GM15510 (cell line): ENCODE measurements around the gene PRPF6.

Experiments
- POLR2A ChIP-seq: IDR thresholded peaks from 3 replicates; pipeline ENCODE4 v1.6.1; 2011; ENCODE audit warnings: borderline replicate concordance; ENCODE audit not compliant: insufficient read length; ENCODE audit errors: extremely low read depth

PRPF6 gene

GRCh38 chr20:63974402-63975200, 6.3 kb upstream of the PRPF6 start:
- TF ChIP-seq POLR2A = no peak

DNA sequence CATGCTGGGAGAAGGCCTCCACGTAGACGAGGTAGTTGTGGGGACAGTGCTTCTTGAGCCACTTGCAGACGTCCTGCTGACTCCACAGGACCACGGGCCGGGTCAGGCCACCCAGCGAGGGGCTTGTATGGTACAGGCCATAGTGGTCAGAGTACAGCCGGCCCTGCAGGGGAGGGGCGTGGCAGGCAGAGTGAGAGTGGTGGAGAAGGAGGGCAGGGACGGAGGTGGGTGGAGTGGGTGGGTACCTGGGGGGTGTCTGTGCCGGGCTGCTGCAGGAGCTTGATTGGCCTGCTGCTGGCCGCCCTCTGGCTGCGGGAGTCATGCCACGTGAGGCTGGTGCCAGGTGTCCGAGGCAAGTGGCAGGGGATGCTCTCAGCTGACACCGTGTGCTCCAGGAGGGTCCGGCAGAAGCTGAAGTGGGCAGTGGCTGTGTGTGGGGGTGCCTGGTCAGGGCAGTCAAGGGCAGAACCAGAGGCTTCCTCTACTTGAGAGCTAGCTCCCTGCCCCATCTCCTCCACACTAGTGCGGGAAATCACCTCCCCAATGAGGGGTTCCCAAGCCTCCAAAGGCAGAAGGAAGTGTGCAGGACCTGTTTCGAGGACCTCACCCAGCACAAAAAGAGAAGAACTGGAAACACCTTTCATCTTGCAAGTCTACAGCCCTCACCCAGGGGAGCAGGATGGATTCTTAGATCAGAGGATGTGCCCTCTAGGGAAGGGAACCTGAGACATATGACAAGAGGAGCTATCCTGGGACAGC, 3.8 kb upstream of the PRPF6 start:
- TF ChIP-seq POLR2A = no peak

DNA sequence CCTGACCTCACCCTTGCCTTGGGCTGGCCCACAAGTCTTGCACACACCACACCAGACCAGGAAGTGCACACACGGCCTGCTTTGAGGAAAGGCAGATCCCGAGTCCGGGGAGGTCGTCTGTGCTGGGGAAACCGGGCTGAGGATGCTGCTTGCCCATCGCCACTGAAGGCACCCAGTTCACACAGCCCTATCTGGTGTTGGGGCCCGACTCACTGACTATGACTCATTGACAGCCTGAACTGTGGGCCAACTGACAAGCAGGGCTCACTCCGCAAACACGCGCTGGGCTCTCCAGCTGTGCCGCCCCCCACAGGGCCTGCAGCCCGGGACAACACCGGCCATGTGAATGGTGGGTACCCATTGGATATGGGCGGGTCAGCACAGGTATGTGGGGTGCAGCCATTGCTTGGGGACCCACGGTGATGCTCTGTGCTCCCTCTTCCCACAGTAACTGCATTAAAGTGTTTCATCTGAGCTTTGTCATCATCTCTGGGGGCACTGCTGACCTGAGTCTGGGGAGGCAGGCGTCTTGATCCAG, 3.1 kb upstream of the PRPF6 start:
- no peak for TF ChIP-seq POLR2A

- TF ChIP-seq POLR2A = peak; percentile 44
Observed at GRCh38 chr20:63978319-63979228, 2.4 kb upstream of the PRPF6 start.

DNA sequence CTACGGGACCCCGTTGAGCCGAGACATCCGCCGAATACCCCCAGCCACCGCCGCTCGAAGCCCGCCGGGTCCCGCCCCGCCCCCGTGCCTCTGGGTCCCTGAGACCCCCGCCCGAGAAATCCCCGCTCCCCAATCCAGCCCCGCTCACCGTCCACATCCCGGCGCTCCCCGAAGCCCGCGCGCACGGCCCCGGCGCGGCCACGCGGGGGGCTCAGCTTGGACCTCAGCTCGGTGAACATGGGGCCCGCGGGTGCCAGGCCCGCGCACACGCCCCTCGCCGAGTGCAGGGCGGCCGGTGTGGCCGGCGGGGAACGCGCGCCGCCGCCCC, 1.7 kb upstream of the PRPF6 start:
- TF ChIP-seq POLR2A = no peak

GRCh38 chr20:63979557-63980316, 1.2 kb upstream of the PRPF6 start, which contains the start of gene SAMD10:
SAMD10 (minus strand) TSS chr20:63979642; CDS start chr20:63979467, 175 bp downstream.
- TF ChIP-seq POLR2A = peak; percentile 36

DNA sequence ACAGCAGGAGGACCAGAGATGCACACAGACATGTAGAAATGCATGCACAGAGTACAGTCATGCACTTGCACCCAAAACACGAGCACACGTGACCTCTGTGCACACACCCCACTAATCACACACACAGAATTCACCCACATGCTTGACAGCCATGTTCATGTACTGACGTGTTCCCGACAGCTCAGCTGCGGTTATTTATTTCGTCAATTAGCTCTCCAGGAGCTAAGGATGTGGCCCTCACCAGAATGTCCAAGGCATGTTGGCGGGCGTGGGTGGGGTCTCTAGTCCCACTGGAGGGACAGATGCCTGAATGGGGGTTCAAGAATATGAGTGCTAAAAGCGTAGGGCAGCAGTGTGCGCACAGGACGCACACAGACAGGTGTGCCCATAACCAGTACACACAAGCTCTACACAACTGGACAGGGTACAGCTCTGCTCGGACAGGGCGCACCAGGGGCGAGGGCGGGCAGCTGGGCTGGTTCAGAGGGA, 571 bp upstream of the PRPF6 start:
- TF ChIP-seq POLR2A = no peak

GRCh38 chr20:63982937-63983336, 2.0 kb downstream of the PRPF6 start:
- TF ChIP-seq POLR2A = no peak

DNA sequence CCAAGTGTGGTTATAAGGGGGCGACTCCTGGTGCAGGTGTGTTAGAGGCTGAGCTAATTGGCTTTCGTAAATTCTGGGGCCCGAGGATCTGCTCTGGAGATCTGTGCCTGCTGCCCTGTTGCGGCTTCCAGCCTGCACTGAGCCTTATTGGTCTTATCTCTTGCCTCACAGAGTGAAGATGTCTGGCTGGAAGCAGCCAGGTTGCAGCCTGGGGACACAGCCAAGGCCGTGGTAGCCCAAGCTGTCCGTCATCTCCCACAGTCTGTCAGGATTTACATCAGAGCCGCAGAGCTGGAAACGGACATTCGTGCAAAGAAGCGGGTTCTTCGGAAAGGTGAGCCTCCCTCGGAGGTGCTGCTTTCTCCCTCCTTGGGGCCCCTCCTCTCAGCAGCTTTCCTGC, 20.0 kb downstream of the PRPF6 start:
- TF ChIP-seq POLR2A = no peak

DNA sequence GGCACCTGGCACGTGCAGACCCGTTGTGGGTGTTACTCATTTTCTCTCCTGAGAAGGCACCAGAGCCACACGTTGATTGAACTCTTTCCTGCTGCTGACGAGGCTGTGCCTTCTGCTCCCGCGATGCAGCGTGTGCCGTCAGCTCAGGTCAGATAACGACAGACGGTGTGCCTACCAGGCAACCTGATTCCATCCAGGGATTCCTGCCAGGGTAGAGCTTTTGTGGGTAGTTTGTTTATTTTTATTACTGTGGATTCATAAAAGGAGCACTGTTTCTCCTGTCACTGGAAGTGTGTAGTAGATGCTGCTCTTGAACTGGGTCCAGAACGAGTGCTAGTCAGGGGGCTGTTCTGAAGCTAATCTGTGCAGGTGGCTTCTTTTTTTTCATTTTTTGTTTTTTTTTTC, 20.7 kb downstream of the PRPF6 start:
- TF ChIP-seq POLR2A = no peak

GRCh38 chr20:64003960-64004725, 23.2 kb downstream of the PRPF6 start:
- TF ChIP-seq POLR2A = no peak

DNA sequence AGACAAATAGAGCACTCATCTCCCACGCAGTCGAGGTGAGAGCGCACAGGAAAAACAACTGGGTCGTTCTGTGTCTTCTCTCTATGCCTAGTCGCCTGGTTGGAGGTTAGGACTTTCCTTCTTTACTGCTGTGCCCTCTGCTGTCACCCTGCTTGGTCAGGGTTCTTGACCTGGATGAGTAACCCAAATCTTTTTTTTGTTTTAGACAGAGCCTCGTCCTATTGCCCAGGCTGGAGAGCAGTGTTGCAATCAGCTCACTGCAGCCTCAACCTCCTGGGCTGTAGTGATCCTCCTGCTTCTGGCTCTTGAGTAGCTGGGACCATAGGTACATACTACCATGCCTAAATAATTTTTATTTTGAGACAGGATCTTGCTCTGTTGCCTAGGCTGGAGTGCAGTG, 24.5 kb downstream of the PRPF6 start:
- no peak for TF ChIP-seq POLR2A

DNA sequence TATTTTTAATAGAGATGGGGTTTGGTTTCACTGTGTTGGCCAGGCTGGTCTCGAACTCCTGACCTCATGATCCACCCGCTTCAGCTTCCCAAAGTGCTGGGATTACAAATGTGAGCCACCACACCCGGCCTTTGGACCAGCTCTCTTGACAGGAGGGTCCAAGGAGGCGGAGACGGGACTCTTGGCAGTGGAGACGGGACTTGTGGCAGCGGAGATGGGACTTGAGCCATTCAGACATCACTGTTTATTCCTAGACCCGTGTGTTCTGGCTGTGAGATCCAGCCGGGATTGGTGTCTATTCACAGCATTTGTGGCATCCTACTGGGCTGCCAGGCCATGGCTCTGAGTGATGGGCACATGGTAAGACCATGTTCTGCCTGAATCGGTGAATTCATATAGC, 25.6 kb downstream of the PRPF6 start:
- TF ChIP-seq POLR2A = no peak
